Ovary (tissue), 9 donors: Measurements from ENCODE around the gene LGALS7. TPM values are rescaled to one million over a fixed set of nuclear protein-coding genes. Genes with fewer than 3 reads are reported as not detected.
"Not testable (repeated sequence)": the region's sequence is repeated elsewhere in the genome, so short reads cannot be mapped to it uniquely, and the experiment has no call there.

Experiments
- DNase-seq, 5 donors: peaks; one replicate each; pipeline ENCODE4 v3.0.0-alpha.2; 2019 to 2020
- H3K27ac ChIP-seq, 2 donors: fragments of 200-600 bp; one replicate each; pipeline versions ENCODE4 v1.5.1 to v1.8.0; 2019 to 2022
- H3K27me3 ChIP-seq: fragments of 200-600 bp; one replicate; pipeline ENCODE4 v1.8.0; 2022
- H3K36me3 ChIP-seq: fragments of 200-600 bp; sonication (generic); one replicate; pipeline ENCODE4 v1.5.1; 2019
- H3K4me1 ChIP-seq: one replicate; pipeline ENCODE4 v1.8.1; 2013; ENCODE audit warnings: mild to moderate bottlenecking, moderate library complexity; ENCODE audit not compliant: insufficient read depth
- H3K4me3 ChIP-seq: fragments of 200-600 bp; sonication (generic); one replicate; pipeline ENCODE4 v1.5.1; 2017
- H3K9me3 ChIP-seq, 2 donors: fragments of 200-600 bp in 1 of 2; sonication (generic) in 1 of 2; one replicate each; pipeline versions ENCODE4 v1.5.1 to v1.8.1; 2013 to 2019; ENCODE audit warnings: mild to moderate bottlenecking in 1 of 2, moderate library complexity in 1 of 2
- EP300 ChIP-seq: sonication (generic); formaldehyde crosslinking; IDR thresholded peaks from one replicate; pipeline ENCODE4 v1.6.1; 2017; ENCODE audit warnings: antibody characterized with exemption
- POLR2A ChIP-seq: fragments of 450-650 bp; IDR thresholded peaks from one replicate; pipeline ENCODE4 v1.6.1; 2017; ENCODE audit warnings: antibody characterized with exemption, mild to moderate bottlenecking, moderate library complexity
- WGBS, 3 donors: extraction: QIAGEN DNeasy Blood & Tissue Kit in 1 of 3; methylation state at CpG; one replicate each; pipeline versions ENCODE4 v1.1.5 to v1.1.7; 2013 to 2017; 5-methylcytosine and 5-hydroxymethylcytosine counted together
- intact Hi-C, 4 donors: fragments of 100-400 bp; cut with DNase I; formaldehyde crosslinking; loops; one replicate each; pipeline versions ENCODE4 v1.11.0 to v1.15.1; 2022 to 2023
- polyA plus RNA-seq, 2 donors: library from polyadenylated mRNA; stranded (reverse); fragments of 200-250 nt in 1 of 2; fragments of 350-450 nt in 1 of 2; fragmentation: Illumina TruSeq in 1 of 2; extraction: RNeasy Lipid Tissue Mini Kit (QIAGEN cat#74804) in 1 of 2; gene quantifications; one replicate each; pipeline ENCODE4 v1.2.3, GENCODE V29; 2013 to 2014
- total RNA-seq, 7 donors: library from RNA; depleted of rRNA in 2 of 7; stranded (reverse); fragments of >200 nt in 2 of 7; fragmentation: NEBNext Ultra II Directional in 3 of 7; extraction: Animal tissue kit (Norgen Biotek cat#: 25700) in 3 of 7; gene quantifications; one replicate each; pipeline versions ENCODE4 v1.1.0 to v1.2.4, GENCODE V29; 2016 to 2023
- TF ChIP-seq, protein P1 (sequence below), 3 donors: fragments of 450-650 bp in 2 of 3; fragments of 200-600 bp in 1 of 3; IDR thresholded peaks; one replicate each; pipeline versions ENCODE4 v1.5.1 to v1.8.0; 2016 to 2022; ENCODE audit warnings: antibody characterized with exemption in 3 of 3, mild to moderate bottlenecking in 1 of 3
- donor health status: DM: no; HTN: no; CAD: no; lungs with moderate emphysema.
- donor health status: DM: no; HTN: no; CAD: no.
- donor health status: Bipolar disorder and iron deficiency.
- donor health status: DM: yes; HTN: yes; CAD: no.
- donor health status: DM: no; HTN: no; CAD: no.
- donor health status: DM: yes; HTN: yes; CAD: no.

LGALS7 gene
- total and polyA plus RNA-seq, 9 donors, result 0.69 to 0.84 (median 0.79) TPM; not detected in 6

DNA sequence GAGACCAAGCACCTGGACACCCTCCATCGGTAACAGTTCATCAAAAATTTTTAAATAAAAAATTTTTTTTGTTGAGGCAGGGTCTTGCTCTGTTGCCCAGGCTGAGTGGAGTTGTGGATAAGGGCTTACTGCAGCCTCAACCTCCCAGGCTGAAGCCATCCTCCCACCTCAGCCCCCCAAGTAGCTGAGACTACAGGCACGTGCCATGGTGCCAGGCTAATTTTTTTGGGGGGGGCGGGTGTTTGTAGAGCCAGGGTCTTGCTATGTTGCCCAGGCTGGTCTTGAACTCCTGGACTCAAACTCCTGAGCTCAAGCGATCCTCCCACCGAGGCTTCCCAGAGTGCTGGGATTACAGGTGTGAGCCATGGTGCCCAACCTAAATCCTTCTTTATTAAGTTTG lies 20.4 kb upstream of the LGALS7 start:
- WGBS, 3 donors, result 83 to 93% (median 88%) methylated on average over 5 of the region's 5 CpGs
- no peak overlapping the region for H3K27ac ChIP-seq
- intact Hi-C loops, result loop anchor here in 1 of 4 donors (2.0 kb wide), 1 partner anchor 19 kb away; no protein-coding TSS in a partner anchor
- DNase-seq, result no peak
- no peak overlapping the region for H3K4me3 ChIP-seq
- H3K27me3 ChIP-seq, result no peaks in the 10 kb centered on the region
- TF ChIP-seq, protein P1, sequence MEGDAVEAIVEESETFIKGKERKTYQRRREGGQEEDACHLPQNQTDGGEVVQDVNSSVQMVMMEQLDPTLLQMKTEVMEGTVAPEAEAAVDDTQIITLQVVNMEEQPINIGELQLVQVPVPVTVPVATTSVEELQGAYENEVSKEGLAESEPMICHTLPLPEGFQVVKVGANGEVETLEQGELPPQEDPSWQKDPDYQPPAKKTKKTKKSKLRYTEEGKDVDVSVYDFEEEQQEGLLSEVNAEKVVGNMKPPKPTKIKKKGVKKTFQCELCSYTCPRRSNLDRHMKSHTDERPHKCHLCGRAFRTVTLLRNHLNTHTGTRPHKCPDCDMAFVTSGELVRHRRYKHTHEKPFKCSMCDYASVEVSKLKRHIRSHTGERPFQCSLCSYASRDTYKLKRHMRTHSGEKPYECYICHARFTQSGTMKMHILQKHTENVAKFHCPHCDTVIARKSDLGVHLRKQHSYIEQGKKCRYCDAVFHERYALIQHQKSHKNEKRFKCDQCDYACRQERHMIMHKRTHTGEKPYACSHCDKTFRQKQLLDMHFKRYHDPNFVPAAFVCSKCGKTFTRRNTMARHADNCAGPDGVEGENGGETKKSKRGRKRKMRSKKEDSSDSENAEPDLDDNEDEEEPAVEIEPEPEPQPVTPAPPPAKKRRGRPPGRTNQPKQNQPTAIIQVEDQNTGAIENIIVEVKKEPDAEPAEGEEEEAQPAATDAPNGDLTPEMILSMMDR (IDR thresholded peaks at IDR 0.05), result no peak
- no peak for TF ChIP-seq EP300
- TF ChIP-seq POLR2A, result no peak
- H3K4me1 ChIP-seq, result no peaks in the 10 kb centered on the region
- H3K9me3 ChIP-seq, result no peaks in the 10 kb centered on the region
- no peaks in the 10 kb centered on the region for H3K36me3 ChIP-seq

GRCh38 chr19:38793177-38793576 lies 19.9 kb upstream of the LGALS7 start:
- no peak for DNase-seq
- no peak overlapping the region for H3K27ac ChIP-seq
- H3K9me3 ChIP-seq, result no peaks in the 10 kb centered on the region
- H3K36me3 ChIP-seq, result no peaks in the 10 kb centered on the region
- WGBS, 3 donors, result 65 to 76% (median 69%) methylated on average over 8 of the region's 8 CpGs
- intact Hi-C loops, result loop anchor here in 1 of 4 donors (2.0 kb wide), 1 partner anchor 18 kb away; no protein-coding TSS in a partner anchor
- no peaks in the 10 kb centered on the region for H3K4me1 ChIP-seq
- H3K4me3 ChIP-seq, result no peak overlapping the region
- TF ChIP-seq POLR2A (no peak), EP300 (no peak)
- TF ChIP-seq, protein P1 (IDR thresholded peaks at IDR 0.05), result no peak
- H3K27me3 ChIP-seq, result no peaks in the 10 kb centered on the region

GRCh38 chr19:38792250-38793111 lies 19.2 kb upstream of the LGALS7 start:
- peak in 1 of 5 donors; percentile 62 for DNase-seq
- H3K9me3 ChIP-seq, result no peaks in the 10 kb centered on the region
- no peak for TF ChIP-seq EP300
- 16 to 29% (median 18%) methylated on average over 20 to 65 of the region's 71 CpGs for WGBS, 3 donors
- peak overlapping the region; percentile 18 for H3K4me3 ChIP-seq
- H3K27me3 ChIP-seq, result no peaks in the 10 kb centered on the region
- H3K4me1 ChIP-seq, result no peaks in the 10 kb centered on the region
- H3K36me3 ChIP-seq, result no peaks in the 10 kb centered on the region
- no peak overlapping the region for H3K27ac ChIP-seq
- intact Hi-C loops, result loop anchor here in 1 of 4 donors (2.0 kb wide), 1 partner anchor 18 kb away; no protein-coding TSS in a partner anchor

GRCh38 chr19:38791451-38792064 lies 18.2 kb upstream of the LGALS7 start:
- WGBS, 3 donors, result 0% methylated on average over 1 of the region's 40 CpGs; no CpG with 5 or more reads in 2 of the 3 donors
- not testable (repeated sequence) for H3K27me3 ChIP-seq, DNase-seq, H3K9me3 ChIP-seq, H3K4me1 ChIP-seq, H3K4me3 ChIP-seq, H3K36me3 ChIP-seq, H3K27ac ChIP-seq
- intact Hi-C loops, result loop anchor here in 1 of 4 donors (2.0 kb wide), 1 partner anchor 17 kb away; no protein-coding TSS in a partner anchor

- H3K4me1 ChIP-seq, H3K27ac ChIP-seq, DNase-seq, H3K36me3 ChIP-seq, intact Hi-C loops, H3K27me3 ChIP-seq, H3K9me3 ChIP-seq, H3K4me3 ChIP-seq: not testable (repeated sequence)
- WGBS, 3 donors, result 56% methylated on average over 18 to 20 of the region's 49 CpGs; no CpG with 5 or more reads in 1 of the 3 donors
Observed at GRCh38 chr19:38790507-38791403, 17.4 kb upstream of the LGALS7 start.
